Coronary artery (tissue), 2 donors: ENCODE data around the gene OR51B5.
"Not testable (repeated sequence)": the region's sequence is repeated elsewhere in the genome, so short reads cannot be mapped to it uniquely, and the experiment has no call there.

Experiments
- DNase-seq: peaks from one replicate; pipeline ENCODE4 v3.0.0-alpha.2; 2017; ENCODE audit warnings: low spot score
- H3K27ac ChIP-seq, 2 donors: fragments of 200-600 bp; sonication (generic); one replicate each; pipeline ENCODE4 v1.5.1; 2016 to 2019
- H3K4me3 ChIP-seq: fragments of 200-600 bp; sonication (generic); 2 replicates; pipeline ENCODE4 v1.5.1; 2016; ENCODE audit warnings: mild to moderate bottlenecking, moderate library complexity
- TF ChIP-seq, protein P1 (sequence below): fragments of 200-600 bp; sonication (generic); IDR thresholded peaks from one replicate; pipeline ENCODE4 v1.5.1; 2019; ENCODE audit warnings: antibody characterized with exemption

The OR51B5 gene

DNA sequence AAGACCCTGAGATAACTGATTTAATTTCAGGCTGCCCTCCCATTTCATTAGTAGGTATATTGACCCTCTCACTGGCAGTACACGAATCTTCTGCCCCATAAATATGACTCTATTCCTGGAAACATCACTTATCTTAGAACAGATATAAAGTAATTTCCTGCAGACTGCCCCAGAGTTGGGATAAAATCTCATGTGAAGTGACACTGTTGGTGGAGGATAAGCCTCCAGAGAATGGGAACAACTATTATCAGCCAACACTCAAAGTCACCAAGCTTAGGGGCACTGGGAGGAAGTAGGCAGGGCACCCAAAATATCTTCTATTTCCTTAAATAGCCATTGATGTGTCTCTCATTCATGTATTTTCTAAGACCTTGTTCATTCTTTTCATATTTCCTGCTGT lies 8.2 kb downstream of the OR51B5 start:
- TF ChIP-seq, protein P1, sequence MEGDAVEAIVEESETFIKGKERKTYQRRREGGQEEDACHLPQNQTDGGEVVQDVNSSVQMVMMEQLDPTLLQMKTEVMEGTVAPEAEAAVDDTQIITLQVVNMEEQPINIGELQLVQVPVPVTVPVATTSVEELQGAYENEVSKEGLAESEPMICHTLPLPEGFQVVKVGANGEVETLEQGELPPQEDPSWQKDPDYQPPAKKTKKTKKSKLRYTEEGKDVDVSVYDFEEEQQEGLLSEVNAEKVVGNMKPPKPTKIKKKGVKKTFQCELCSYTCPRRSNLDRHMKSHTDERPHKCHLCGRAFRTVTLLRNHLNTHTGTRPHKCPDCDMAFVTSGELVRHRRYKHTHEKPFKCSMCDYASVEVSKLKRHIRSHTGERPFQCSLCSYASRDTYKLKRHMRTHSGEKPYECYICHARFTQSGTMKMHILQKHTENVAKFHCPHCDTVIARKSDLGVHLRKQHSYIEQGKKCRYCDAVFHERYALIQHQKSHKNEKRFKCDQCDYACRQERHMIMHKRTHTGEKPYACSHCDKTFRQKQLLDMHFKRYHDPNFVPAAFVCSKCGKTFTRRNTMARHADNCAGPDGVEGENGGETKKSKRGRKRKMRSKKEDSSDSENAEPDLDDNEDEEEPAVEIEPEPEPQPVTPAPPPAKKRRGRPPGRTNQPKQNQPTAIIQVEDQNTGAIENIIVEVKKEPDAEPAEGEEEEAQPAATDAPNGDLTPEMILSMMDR: no peak
- no peak overlapping the region for H3K4me3 ChIP-seq
- no peak overlapping the region for H3K27ac ChIP-seq
- no peak for DNase-seq

DNA sequence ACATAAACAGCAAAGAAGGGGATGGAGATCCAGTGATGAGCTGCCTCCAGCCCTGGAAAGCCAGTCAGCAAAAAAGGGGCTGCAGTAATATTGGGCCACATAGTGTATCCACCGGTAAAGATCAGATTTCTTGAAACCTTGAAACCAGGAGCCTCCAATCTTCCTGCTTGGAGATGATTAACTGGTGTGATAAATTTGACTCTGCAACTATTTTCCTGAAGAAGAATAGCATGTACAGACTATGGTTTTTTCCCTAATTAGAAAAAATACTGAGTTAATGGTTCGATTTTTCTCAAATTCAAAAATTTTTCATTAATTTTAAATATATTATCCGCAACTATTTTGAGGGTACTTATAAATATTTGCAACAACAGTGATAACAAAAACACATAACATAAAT lies 19.1 kb downstream of the OR51B5 start, which contains the start of gene OR51B2:
TSS of gene OR51B2 (minus strand) at position 101 of the 400 bp plus-strand sequence. CDS start at position 101, 0 bp downstream.
- no peak for DNase-seq
- no peak within 1 kb of the TSS for H3K4me3 ChIP-seq
- H3K27ac ChIP-seq: no peak within 1 kb of the TSS
- TF ChIP-seq, protein P1: no peak

DNA sequence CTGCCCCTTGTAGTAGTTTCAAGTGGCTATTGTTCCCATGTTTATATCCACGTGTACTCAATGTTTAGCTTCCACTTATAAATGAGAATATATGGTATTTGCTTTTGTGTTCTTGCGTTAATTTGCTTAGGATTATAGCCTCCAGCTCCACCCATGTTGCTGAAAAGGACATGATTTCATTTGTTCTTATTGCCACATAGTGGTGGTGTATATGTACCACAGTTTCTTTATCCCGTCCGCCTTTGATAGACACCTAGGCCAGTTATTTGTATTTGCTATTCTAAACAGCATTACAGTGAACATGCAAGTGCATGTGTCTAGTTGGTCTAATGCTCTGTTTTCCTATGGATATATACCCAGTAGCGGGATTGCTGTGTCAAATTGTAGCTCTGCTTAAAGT lies 26.0 kb downstream of the OR51B5 start:
- DNase-seq: no peak
- H3K4me3 ChIP-seq: no peak overlapping the region
- TF ChIP-seq, protein P1: no peak
- H3K27ac ChIP-seq: no peak overlapping the region

DNA sequence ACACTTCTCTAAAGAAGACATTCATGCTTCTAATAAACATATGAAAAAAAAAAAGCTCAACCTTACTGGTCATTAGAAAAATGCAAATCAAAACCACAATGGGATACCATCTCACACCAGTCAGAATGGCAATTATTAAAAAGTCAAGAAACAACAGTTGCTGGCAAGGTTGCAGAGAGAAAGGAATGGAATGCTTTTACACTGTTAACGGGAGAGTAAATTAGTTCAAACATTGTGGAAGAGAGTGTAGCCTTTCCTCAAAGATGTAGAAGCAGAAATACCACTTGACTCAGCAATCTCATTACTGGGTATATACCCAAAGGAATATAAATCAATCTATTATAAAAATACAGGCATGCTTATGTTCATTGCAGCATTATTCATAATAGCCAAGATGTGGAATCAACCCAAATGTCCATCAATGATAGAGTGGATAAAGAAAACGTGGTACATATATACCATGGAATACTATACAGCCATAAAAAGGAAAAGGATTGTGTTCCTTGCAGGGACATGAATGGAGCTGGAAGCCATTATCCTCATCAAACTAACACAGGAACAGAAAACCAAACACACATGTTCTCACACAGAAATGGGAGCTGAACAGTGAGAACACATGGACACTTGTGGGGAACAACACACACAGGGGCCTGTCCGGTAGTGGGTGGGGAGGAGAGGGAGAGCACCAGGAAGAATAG lies 29.8 kb downstream of the OR51B5 start:
- H3K4me3 ChIP-seq, H3K27ac ChIP-seq, DNase-seq: not testable (repeated sequence)

DNA sequence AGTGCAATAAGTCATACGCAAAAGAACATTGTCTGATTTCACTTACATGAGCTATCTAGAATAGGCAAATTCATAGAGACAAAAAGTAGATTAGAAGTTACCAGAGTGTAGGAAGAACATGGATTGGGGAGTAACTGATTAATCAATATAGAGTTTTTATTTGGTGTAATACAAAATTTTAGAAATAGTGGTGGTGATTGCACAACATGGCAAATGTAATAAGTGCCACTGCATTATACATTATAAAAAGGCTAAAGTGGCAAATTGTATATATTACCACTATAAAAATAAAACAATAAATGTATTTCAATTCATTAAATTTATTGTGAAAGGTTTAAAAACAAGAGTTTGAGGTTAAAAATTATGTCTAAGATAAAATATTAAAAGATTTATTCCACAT lies 32.9 kb downstream of the OR51B5 start:
- TF ChIP-seq, protein P1: no peak
- H3K27ac ChIP-seq: no peak overlapping the region
- no peak overlapping the region for H3K4me3 ChIP-seq
- no peak for DNase-seq

DNA sequence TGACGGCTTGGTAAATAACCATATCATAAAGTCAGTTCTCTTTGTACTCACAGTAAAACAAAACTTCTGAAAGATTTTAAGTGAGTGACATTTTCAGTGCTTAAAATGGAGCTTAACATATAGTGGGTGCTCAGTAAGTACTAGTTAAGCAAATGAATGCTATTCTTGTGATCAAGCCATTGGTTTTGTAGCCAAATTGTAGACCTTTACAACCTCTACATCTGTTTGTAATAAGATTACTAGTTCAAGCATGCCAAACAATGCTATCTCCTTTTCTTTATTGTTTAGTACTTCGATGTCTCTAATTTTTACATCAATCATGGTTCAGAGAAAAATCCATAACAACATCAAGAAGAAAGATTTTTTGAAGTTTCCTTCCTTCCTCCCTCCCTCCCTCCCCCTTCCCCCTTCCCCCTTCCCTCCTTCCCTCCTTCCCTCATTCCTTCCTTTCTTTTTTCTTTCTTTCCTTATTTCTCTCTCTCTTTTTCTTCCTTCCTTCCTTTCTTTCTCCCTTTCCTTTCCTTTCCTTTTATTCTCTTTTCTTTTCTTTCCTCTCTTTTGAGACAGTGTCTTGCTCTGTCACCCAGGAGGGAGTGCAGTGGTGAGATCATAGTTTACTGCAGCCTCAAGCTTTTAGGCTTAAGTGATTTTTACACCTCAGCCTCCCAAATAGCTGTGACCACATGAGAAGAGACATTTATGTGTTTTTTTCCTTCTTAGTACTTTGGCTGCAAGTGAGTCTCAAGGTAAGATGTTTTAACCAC lies 35.9 kb downstream of the OR51B5 start:
- Histone ChIP-seq H3K27ac (no peak overlapping the region), H3K4me3 (no peak overlapping the region)
- TF ChIP-seq, protein P1: no peak
- DNase-seq: no peak

DNA sequence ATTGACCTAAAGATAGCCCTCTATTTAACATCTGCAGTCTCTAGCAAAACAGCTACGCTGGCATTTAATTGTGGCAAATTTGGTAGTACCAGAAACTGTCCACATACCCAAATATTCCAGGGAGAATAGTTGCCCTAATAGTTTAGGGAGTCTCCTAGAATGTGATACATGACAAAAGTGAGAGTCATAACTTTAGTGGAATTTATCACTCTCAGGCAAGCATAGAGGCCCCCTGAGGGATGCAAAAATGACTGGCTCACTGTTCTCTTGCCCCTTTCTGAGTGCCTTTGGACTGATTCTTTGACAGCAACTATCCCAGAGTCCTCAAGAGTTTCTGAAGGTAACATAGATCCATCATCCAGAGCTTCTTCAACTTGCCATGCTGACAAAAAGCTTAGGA lies 39.3 kb downstream of the OR51B5 start:
- no peak for DNase-seq
- TF ChIP-seq, protein P1: no peak
- H3K27ac ChIP-seq: no peak overlapping the region
- H3K4me3 ChIP-seq: no peak overlapping the region
